UCSD-AML1 (cell line): ENCODE measurements around the gene ATRX.
"Not testable (repeated sequence)": the region's sequence is repeated elsewhere in the genome, so short reads cannot be mapped to it uniquely, and the experiment has no call there.

Source experiments
- DNase-seq: peaks from one replicate; lab custom pipeline; 2025; ENCODE audit not compliant: unreplicated experiment; lab: John Stamatoyannopoulos, UW

Gene ATRX

GRCh38 chrX:77510007-77510406, 276.0 kb downstream of the ATRX start:
- DNase-seq: no peak

GRCh38 chrX:77505227-77505626, 280.8 kb downstream of the ATRX start:
- DNase-seq: no peak

- no peak for DNase-seq
Observed at GRCh38 chrX:77502951-77503525, 283.0 kb downstream of the ATRX start.

GRCh38 chrX:77500164-77500563, 285.9 kb downstream of the ATRX start:
- not testable (repeated sequence) for DNase-seq

- DNase-seq: no peak
Observed at GRCh38 chrX:77493677-77494553, 292.1 kb downstream of the ATRX start.

GRCh38 chrX:77484045-77484444, 302.0 kb downstream of the ATRX start:
- DNase-seq: no peak

GRCh38 chrX:77455437-77455836, 330.6 kb downstream of the ATRX start:
- no peak for DNase-seq
